ENCODE data around the gene ZCCHC17. TPM values are rescaled to one million over a fixed set of nuclear protein-coding genes. Genes with fewer than 3 reads are reported as not detected.
"Not testable (repeated sequence)": the region's sequence is repeated elsewhere in the genome, so short reads cannot be mapped to it uniquely, and the experiment has no call there.

Gene ZCCHC17
- 10 to 100 TPM; 33.0 to 34.2 TPM for total RNA-seq

- H3K27me3 Mint-ChIP-seq: no peaks in the 10 kb centered on the region
- H3K36me3 Mint-ChIP-seq: peaks cover 23% of the 10 kb centered on the region
- DNase-seq: peak; percentile 95
- H3K4me1 Mint-ChIP-seq: peaks cover 38% of the 10 kb centered on the region
- no peak within 1 kb of the TSS for H3K27ac Mint-ChIP-seq
- H3K4me3 Mint-ChIP-seq: no peak within 1 kb of the TSS
- H3K9me3 Mint-ChIP-seq: no peaks in the 10 kb centered on the region
Measured at GRCh38 chr1:31296486-31297276, at the start of gene ZCCHC17, which contains the start of gene SNRNP40. Gene ZCCHC17 (plus strand): TSS chr1:31297032. CDS start chr1:31310099, 13,067 bp downstream. Gene SNRNP40 (minus strand): TSS chr1:31296788. CDS start chr1:31296751, 37 bp downstream.

DNA sequence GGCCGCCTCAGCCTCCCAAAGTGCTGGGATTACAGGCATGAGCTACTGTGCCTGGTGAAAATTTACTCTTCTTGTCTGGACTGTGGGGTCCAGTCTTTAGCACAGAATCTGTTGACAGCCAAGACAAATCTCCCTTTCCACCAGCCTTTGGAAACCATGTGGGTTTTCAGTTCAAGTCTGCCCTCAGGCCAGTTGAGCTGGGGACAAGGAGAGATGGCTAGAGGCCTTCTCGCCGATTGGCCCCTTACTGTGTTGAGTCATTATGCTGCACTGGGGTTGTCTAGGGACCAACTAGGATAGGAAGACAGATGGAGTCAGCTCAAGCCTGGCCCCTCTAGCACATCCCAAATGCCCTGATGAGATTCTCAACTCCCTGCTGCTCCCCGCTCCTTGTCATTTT lies 48.6 kb upstream of the ZCCHC17 start:
- no peak overlapping the region for H3K27ac Mint-ChIP-seq
- no peak overlapping the region for H3K4me3 Mint-ChIP-seq
- H3K36me3 Mint-ChIP-seq: no peaks in the 10 kb centered on the region

DNA sequence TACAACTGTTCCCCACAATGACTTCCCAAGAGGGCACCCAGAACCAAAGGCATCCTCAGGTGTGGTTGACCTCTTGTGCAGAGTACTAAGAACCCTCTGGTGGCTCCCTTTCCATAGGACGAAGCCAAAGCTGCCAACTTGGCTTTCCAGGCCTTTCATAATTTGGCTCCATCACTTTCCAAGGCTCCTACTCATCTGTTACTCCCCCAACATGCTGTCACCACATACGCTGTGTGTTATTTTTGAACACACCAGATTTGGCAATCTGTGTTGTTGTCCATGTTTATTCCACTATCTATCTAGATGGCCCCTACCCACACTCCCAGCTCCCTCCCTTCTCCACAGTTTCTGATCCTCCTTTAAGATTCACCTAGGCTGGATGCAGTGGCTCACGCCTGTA lies 47.0 kb upstream of the ZCCHC17 start:
- H3K27ac Mint-ChIP-seq: no peak overlapping the region

More for the DNA sequence above, 48.6 kb upstream of the ZCCHC17 start:
- Mint-ChIP-seq H3K9me3 (no peaks in the 10 kb centered on the region), H3K4me1 (no peaks in the 10 kb centered on the region), H3K27me3 (no peaks in the 10 kb centered on the region)
- no peak for DNase-seq

GRCh38 chr1:31257213-31257612 lies 39.6 kb upstream of the ZCCHC17 start:
- no peaks in the 10 kb centered on the region for H3K4me1 Mint-ChIP-seq
- peaks cover 13% of the 10 kb centered on the region for H3K36me3 Mint-ChIP-seq
- no peak for DNase-seq
- no peaks in the 10 kb centered on the region for H3K27me3 Mint-ChIP-seq
- H3K27ac Mint-ChIP-seq: no peak overlapping the region
- H3K4me3 Mint-ChIP-seq: no peak overlapping the region
- H3K9me3 Mint-ChIP-seq: no peaks in the 10 kb centered on the region

More for the DNA sequence above, 47.0 kb upstream of the ZCCHC17 start:
- no peaks in the 10 kb centered on the region for H3K36me3 Mint-ChIP-seq
- no peaks in the 10 kb centered on the region for H3K4me1 Mint-ChIP-seq
- no peaks in the 10 kb centered on the region for H3K27me3 Mint-ChIP-seq
- DNase-seq: no peak
- H3K9me3 Mint-ChIP-seq: no peaks in the 10 kb centered on the region
- H3K4me3 Mint-ChIP-seq: no peak overlapping the region

GRCh38 chr1:31258581-31258980 lies 38.3 kb upstream of the ZCCHC17 start:
- H3K9me3 Mint-ChIP-seq: no peaks in the 10 kb centered on the region
- peaks cover 17% of the 10 kb centered on the region for H3K36me3 Mint-ChIP-seq
- no peaks in the 10 kb centered on the region for H3K4me1 Mint-ChIP-seq
- H3K27me3 Mint-ChIP-seq: no peaks in the 10 kb centered on the region
- H3K27ac Mint-ChIP-seq: no peak overlapping the region
- H3K4me3 Mint-ChIP-seq: no peak overlapping the region
- no peak for DNase-seq

DNA sequence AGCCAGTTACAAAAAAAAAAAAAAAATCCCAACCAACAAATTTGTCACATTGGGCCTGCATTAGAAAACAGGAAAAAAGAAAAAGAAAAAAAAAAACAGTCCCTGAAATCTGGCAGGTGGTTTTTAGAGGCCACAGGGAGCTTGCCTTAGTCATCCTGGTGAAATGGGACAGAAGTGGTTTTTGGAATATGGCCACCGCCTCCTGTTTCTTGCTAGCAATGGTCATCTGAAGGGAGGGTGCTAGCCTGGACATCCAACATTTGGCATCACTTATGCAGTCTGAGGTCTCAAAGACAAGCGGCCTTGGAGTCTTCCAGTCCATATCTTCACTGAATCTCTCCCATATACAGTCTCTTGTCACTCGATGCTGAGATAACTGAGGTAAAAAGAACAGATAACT lies 37.1 kb upstream of the ZCCHC17 start:
- no peaks in the 10 kb centered on the region for H3K9me3 Mint-ChIP-seq
- DNase-seq: no peak
- H3K4me1 Mint-ChIP-seq: no peaks in the 10 kb centered on the region

GRCh38 chr1:31261916-31262315 lies 34.9 kb upstream of the ZCCHC17 start:
- no peaks in the 10 kb centered on the region for H3K4me1 Mint-ChIP-seq
- no peak overlapping the region for H3K27ac Mint-ChIP-seq
- H3K9me3 Mint-ChIP-seq: no peaks in the 10 kb centered on the region
- H3K36me3 Mint-ChIP-seq: peaks cover 22% of the 10 kb centered on the region
- no peak overlapping the region for H3K4me3 Mint-ChIP-seq
- H3K27me3 Mint-ChIP-seq: no peaks in the 10 kb centered on the region
- no peak for DNase-seq

More for the DNA sequence above, 37.1 kb upstream of the ZCCHC17 start:
- no peak overlapping the region for H3K27ac Mint-ChIP-seq
- H3K36me3 Mint-ChIP-seq: peaks cover 20% of the 10 kb centered on the region
- H3K27me3 Mint-ChIP-seq: no peaks in the 10 kb centered on the region
- no peak overlapping the region for H3K4me3 Mint-ChIP-seq

- not testable (repeated sequence) for H3K4me3 Mint-ChIP-seq, H3K27ac Mint-ChIP-seq, H3K4me1 Mint-ChIP-seq, H3K9me3 Mint-ChIP-seq, DNase-seq, H3K27me3 Mint-ChIP-seq
- H3K36me3 Mint-ChIP-seq: peaks cover 26% of the 10 kb centered on the region
Measured at GRCh38 chr1:31262393-31262792, 34.4 kb upstream of the ZCCHC17 start.

DNA sequence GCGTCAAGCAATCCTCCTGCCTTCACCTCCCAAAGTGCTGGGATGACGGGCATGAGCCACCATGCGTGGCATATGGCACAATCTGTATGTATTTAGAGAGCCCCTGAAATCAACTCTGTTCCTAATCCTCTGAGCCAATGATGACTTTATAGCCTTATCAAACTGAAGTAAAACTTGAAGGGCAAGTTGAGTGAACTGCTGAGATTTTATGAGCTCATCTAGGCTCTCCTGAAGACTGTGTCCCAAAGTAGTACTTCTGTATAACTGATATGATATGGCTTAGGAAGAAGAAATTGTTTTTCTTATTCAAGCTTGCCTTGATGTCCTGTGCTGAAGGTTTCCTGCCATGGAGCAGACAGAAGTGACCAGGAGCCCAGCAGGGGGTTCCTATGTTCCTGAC lies 33.4 kb upstream of the ZCCHC17 start:
- no peaks in the 10 kb centered on the region for H3K9me3 Mint-ChIP-seq
- no peak overlapping the region for H3K4me3 Mint-ChIP-seq
- H3K27me3 Mint-ChIP-seq: no peaks in the 10 kb centered on the region
- no peak overlapping the region for H3K27ac Mint-ChIP-seq
- no peak for DNase-seq
- H3K4me1 Mint-ChIP-seq: no peaks in the 10 kb centered on the region
- peaks cover 23% of the 10 kb centered on the region for H3K36me3 Mint-ChIP-seq

DNA sequence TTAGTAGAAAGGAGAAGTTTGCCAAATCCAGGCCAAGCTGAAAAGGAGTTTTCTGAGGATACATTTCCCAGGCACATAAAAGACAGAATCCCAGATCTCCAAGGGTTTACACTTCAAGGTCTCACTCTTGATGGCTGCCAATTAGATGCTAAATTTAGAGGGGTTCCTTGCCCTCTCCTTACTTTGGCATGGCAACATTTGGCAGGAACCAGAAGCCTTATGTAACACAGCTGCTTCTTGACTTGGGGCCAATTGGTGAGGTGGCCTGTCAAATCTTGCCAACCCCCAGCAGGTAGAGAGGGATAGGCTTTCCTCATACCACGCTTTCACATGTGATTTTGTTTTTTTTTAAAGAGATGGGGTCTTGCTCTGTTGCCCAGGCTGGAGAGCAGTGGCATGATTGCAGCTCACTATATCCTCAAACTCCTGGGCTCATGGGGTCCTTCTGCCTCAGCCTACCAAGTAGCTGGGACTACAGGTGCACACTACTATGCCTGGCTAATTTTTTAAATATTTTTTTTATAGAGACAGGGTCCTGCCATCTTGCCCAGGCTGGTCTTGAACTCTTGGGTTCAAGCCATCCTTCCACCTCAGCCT lies 31.9 kb upstream of the ZCCHC17 start:
- no peak for DNase-seq
- H3K27ac Mint-ChIP-seq: no peak overlapping the region
- no peaks in the 10 kb centered on the region for H3K9me3 Mint-ChIP-seq

GRCh38 chr1:31266547-31266946 lies 30.3 kb upstream of the ZCCHC17 start:
- DNase-seq: no peak
- H3K4me3 Mint-ChIP-seq: no peak overlapping the region
- peaks cover 28% of the 10 kb centered on the region for H3K36me3 Mint-ChIP-seq
- no peaks in the 10 kb centered on the region for H3K27me3 Mint-ChIP-seq
- no peaks in the 10 kb centered on the region for H3K4me1 Mint-ChIP-seq
- no peak overlapping the region for H3K27ac Mint-ChIP-seq
- H3K9me3 Mint-ChIP-seq: no peaks in the 10 kb centered on the region

More for the DNA sequence above, 31.9 kb upstream of the ZCCHC17 start:
- Mint-ChIP-seq H3K4me3 (no peak overlapping the region), H3K27me3 (no peaks in the 10 kb centered on the region), H3K36me3 (peaks cover 23% of the 10 kb centered on the region), H3K4me1 (no peaks in the 10 kb centered on the region)

DNA sequence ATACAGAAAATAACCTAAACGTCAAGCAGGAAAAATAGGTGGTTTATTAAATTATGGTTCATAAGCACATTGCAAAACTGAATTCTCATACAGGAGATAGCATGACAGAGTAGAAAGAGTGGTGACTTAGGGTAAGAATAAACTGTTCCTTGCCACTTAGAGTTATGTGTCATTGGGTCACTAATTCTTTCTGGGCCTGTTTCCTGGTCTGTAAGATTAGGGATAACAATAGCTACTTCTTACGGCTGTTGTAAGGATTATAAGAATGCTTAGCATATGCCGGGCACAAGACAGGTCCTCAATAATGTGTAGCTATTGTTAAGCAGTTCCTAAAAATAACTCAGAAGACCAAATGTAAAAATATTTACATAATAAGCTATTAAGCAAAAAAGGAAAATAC lies 24.5 kb upstream of the ZCCHC17 start:
- Mint-ChIP-seq H3K36me3 (peaks cover 23% of the 10 kb centered on the region), H3K27me3 (no peaks in the 10 kb centered on the region), H3K9me3 (no peaks in the 10 kb centered on the region), H3K4me3 (no peak overlapping the region), H3K4me1 (peaks cover 2% of the 10 kb centered on the region), H3K27ac (no peak overlapping the region)
- no peak for DNase-seq

- Mint-ChIP-seq H3K4me3 (no peak overlapping the region), H3K27ac (no peak overlapping the region), H3K4me1 (peaks cover 2% of the 10 kb centered on the region), H3K27me3 (no peaks in the 10 kb centered on the region), H3K36me3 (peaks cover 22% of the 10 kb centered on the region), H3K9me3 (no peaks in the 10 kb centered on the region)
- no peak for DNase-seq
Measured at GRCh38 chr1:31273619-31274018, 23.2 kb upstream of the ZCCHC17 start.

DNA sequence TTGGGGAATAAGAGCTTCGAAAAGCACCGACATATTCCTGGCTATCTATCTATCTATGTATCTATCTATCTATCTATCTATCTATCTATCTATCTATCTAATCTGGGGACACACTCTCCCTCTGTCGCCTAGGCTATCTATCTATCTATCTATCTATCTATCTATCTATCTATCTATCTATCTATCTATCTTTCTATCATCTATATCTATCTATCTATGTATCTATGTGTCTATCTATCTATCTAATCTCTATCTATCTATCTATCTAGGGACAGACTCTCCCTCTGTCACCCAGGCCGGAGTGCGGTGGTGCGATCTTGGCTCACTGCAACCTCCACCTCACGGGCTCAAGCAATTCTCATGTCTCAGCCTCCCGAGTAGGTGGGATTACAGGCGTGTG lies 14.4 kb upstream of the ZCCHC17 start:
- H3K9me3 Mint-ChIP-seq, H3K4me3 Mint-ChIP-seq, H3K27ac Mint-ChIP-seq, DNase-seq, H3K27me3 Mint-ChIP-seq, H3K4me1 Mint-ChIP-seq: not testable (repeated sequence)
- peaks cover 37% of the 10 kb centered on the region for H3K36me3 Mint-ChIP-seq

GRCh38 chr1:31287791-31288190 lies 9.0 kb upstream of the ZCCHC17 start:
- H3K27ac Mint-ChIP-seq, H3K4me1 Mint-ChIP-seq, H3K9me3 Mint-ChIP-seq, H3K4me3 Mint-ChIP-seq, DNase-seq, H3K27me3 Mint-ChIP-seq: not testable (repeated sequence)
- H3K36me3 Mint-ChIP-seq: peaks cover 31% of the 10 kb centered on the region

DNA sequence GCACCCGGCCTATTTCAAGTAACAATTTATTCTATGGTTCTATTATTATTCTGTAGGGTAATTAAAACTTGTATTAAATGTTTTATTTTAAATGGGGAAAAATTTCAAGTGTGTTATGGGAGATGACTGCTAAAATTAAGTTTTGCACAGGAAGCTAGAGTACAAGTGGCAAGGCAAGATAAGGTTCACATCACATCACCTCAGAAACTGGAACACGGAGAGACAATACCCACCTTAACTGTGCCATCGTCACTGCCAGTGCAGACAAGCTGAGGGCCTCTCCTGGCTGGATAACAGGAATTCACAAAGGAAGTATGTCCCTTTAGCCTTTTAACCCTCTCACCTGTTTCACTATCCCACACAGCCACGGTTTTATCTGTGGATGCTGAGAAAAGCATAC lies 7.8 kb upstream of the ZCCHC17 start:
- Mint-ChIP-seq H3K36me3 (peaks cover 33% of the 10 kb centered on the region), H3K4me3 (no peak overlapping the region), H3K9me3 (no peaks in the 10 kb centered on the region), H3K27ac (no peak overlapping the region), H3K4me1 (peaks cover 14% of the 10 kb centered on the region), H3K27me3 (no peaks in the 10 kb centered on the region)
- no peak for DNase-seq
